ENCODE results near the gene SPTBN1. TPM values are rescaled to one million over a fixed set of nuclear protein-coding genes. Genes with fewer than 3 reads are reported as not detected.

SPTBN1 gene
- total RNA-seq, 1 experiment from 2014 or later, result 202 TPM

GRCh38 chr2:54630858-54631497, 174.9 kb downstream of the SPTBN1 start:
- no peak for DNase-seq (ENCODE audit: low spot score)

GRCh38 chr2:54631755-54632154, 175.6 kb downstream of the SPTBN1 start:
- no peak for DNase-seq (ENCODE audit: low spot score)

GRCh38 chr2:54632733-54633692, 176.9 kb downstream of the SPTBN1 start:
- peak; percentile 59 for DNase-seq (ENCODE audit: low spot score)

GRCh38 chr2:54634021-54634420, 177.9 kb downstream of the SPTBN1 start:
- no peak for DNase-seq (ENCODE audit: low spot score)

GRCh38 chr2:54634564-54635511, 178.7 kb downstream of the SPTBN1 start:
- DNase-seq (ENCODE audit: low spot score), result peak; percentile 94

GRCh38 chr2:54635554-54636152, 179.5 kb downstream of the SPTBN1 start:
- peak; percentile 70 for DNase-seq (ENCODE audit: low spot score)

- no peak for DNase-seq (ENCODE audit: low spot score)
Observed at GRCh38 chr2:54636415-54637139, 180.4 kb downstream of the SPTBN1 start.

GRCh38 chr2:54638103-54638502, 182.0 kb downstream of the SPTBN1 start:
- no peak for DNase-seq (ENCODE audit: low spot score)

GRCh38 chr2:54638774-54639187, 182.7 kb downstream of the SPTBN1 start:
- DNase-seq (ENCODE audit: low spot score), result no peak

- DNase-seq (ENCODE audit: low spot score), result peak; percentile 75
Observed at GRCh38 chr2:54639609-54640008, 183.5 kb downstream of the SPTBN1 start.

- no peak for DNase-seq (ENCODE audit: low spot score)
Observed at GRCh38 chr2:54640834-54641540, 184.9 kb downstream of the SPTBN1 start.

- DNase-seq (ENCODE audit: low spot score), result no peak
Observed at GRCh38 chr2:54641988-54642387, 185.9 kb downstream of the SPTBN1 start.

- no peak for DNase-seq (ENCODE audit: low spot score)
Observed at GRCh38 chr2:54642677-54643430, 186.7 kb downstream of the SPTBN1 start.

- no peak for DNase-seq (ENCODE audit: low spot score)
Observed at GRCh38 chr2:54644236-54644635, 188.1 kb downstream of the SPTBN1 start.

GRCh38 chr2:54646170-54646927, 190.2 kb downstream of the SPTBN1 start:
- no peak for DNase-seq (ENCODE audit: low spot score)

GRCh38 chr2:54648256-54648655, 192.1 kb downstream of the SPTBN1 start:
- DNase-seq (ENCODE audit: low spot score), result no peak

GRCh38 chr2:54649191-54649590, 193.1 kb downstream of the SPTBN1 start:
- DNase-seq (ENCODE audit: low spot score), result no peak

- DNase-seq (ENCODE audit: low spot score), result no peak
Observed at GRCh38 chr2:54649633-54650032, 193.5 kb downstream of the SPTBN1 start.

- no peak for DNase-seq (ENCODE audit: low spot score)
Observed at GRCh38 chr2:54650612-54651011, 194.5 kb downstream of the SPTBN1 start.
